ENCODE measurements around the gene TBC1D1.

DNA sequence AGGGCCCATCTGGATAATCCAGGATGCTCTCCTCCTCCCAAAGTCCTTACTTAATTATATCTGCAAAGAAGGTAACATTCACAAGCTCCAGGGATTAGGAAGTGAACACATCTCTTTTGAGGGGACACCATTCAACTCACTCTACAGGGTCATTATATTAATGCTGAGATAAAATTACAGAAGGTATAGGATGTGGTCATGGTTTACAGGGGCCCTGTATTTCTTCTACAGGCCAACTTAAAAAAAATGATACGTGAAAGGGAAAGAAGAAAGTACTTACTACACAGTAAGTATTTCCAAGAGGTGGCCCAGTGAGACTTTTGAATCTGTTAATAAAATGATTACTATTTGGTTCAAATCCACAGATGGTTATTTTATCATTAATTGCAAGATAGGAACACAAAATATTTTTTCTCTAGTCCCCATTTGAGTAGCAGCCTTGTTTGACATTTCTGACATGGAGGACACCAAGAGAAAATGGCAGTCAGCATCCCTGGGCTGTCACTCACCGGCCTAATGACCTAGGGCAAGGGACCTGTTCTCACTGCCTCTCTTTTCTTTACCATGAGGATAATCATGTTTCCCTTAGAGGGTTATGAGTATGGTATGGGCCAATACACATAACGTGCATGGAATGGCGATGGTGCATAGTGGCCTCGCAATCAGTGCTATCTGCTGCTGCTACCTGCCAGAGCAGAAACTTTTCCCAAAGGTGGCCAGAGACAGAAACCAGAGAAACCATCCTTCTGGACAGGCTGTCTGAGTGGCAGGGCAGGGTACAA, 209.8 kb downstream of the TBC1D1 start:
- TF ChIP-seq, protein P1, sequence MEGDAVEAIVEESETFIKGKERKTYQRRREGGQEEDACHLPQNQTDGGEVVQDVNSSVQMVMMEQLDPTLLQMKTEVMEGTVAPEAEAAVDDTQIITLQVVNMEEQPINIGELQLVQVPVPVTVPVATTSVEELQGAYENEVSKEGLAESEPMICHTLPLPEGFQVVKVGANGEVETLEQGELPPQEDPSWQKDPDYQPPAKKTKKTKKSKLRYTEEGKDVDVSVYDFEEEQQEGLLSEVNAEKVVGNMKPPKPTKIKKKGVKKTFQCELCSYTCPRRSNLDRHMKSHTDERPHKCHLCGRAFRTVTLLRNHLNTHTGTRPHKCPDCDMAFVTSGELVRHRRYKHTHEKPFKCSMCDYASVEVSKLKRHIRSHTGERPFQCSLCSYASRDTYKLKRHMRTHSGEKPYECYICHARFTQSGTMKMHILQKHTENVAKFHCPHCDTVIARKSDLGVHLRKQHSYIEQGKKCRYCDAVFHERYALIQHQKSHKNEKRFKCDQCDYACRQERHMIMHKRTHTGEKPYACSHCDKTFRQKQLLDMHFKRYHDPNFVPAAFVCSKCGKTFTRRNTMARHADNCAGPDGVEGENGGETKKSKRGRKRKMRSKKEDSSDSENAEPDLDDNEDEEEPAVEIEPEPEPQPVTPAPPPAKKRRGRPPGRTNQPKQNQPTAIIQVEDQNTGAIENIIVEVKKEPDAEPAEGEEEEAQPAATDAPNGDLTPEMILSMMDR (IDR thresholded peaks at IDR 0.05; ENCODE audit: poor library complexity, severe bottlenecking): no peak
- TF ChIP-seq TAF1 (IDR thresholded peaks at IDR 0.05; ENCODE audit: low read depth): no peak
- TF ChIP-seq, protein P2, sequence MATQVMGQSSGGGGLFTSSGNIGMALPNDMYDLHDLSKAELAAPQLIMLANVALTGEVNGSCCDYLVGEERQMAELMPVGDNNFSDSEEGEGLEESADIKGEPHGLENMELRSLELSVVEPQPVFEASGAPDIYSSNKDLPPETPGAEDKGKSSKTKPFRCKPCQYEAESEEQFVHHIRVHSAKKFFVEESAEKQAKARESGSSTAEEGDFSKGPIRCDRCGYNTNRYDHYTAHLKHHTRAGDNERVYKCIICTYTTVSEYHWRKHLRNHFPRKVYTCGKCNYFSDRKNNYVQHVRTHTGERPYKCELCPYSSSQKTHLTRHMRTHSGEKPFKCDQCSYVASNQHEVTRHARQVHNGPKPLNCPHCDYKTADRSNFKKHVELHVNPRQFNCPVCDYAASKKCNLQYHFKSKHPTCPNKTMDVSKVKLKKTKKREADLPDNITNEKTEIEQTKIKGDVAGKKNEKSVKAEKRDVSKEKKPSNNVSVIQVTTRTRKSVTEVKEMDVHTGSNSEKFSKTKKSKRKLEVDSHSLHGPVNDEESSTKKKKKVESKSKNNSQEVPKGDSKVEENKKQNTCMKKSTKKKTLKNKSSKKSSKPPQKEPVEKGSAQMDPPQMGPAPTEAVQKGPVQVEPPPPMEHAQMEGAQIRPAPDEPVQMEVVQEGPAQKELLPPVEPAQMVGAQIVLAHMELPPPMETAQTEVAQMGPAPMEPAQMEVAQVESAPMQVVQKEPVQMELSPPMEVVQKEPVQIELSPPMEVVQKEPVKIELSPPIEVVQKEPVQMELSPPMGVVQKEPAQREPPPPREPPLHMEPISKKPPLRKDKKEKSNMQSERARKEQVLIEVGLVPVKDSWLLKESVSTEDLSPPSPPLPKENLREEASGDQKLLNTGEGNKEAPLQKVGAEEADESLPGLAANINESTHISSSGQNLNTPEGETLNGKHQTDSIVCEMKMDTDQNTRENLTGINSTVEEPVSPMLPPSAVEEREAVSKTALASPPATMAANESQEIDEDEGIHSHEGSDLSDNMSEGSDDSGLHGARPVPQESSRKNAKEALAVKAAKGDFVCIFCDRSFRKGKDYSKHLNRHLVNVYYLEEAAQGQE (IDR thresholded peaks at IDR 0.05; ENCODE audit: borderline replicate concordance): no peak
- no peak for TF ChIP-seq EP300 (conservative IDR thresholded peaks at IDR 0.05; ENCODE audit: poor library complexity, severe bottlenecking)
- TF ChIP-seq MXI1 (conservative IDR thresholded peaks at IDR 0.05; ENCODE audit: poor library complexity, severe bottlenecking): no peak
- TF ChIP-seq POLR2AphosphoS5 (IDR thresholded peaks at IDR 0.05): no peak
- TF ChIP-seq EZH2 (IDR thresholded peaks at IDR 0.05; ENCODE audit: borderline replicate concordance, insufficient read depth, low read length, poor library complexity, severe bottlenecking): no peak

Measured in neural cell (in vitro differentiated cells).